Osteocyte (in vitro differentiated cells): Measurements from ENCODE around the gene HAGHL. TPM values are rescaled to one million over a fixed set of nuclear protein-coding genes. Genes with fewer than 3 reads are reported as not detected.
A peak's percentile ranks its signal among the peaks of the same experiment; 100 is the strongest.

ENCODE experiments used
- DNase-seq: peaks from one replicate; pipeline ENCODE4 v3.0.0; 2021; ENCODE audit warnings: mixed read lengths; ENCODE audit not compliant: unreplicated experiment; ENCODE audit errors: extremely low spot score
- H3K27ac Mint-ChIP-seq: one replicate; pipeline ENCODE4 v1.8.0; 2021; ENCODE audit warnings: mild to moderate bottlenecking, mixed read lengths; ENCODE audit not compliant: unreplicated experiment
- H3K27me3 Mint-ChIP-seq: one replicate; pipeline ENCODE4 v1.8.0; 2021; ENCODE audit warnings: mixed read lengths; ENCODE audit not compliant: unreplicated experiment
- H3K36me3 Mint-ChIP-seq: one replicate; pipeline ENCODE4 v1.8.0; 2021; ENCODE audit warnings: mixed read lengths; ENCODE audit not compliant: unreplicated experiment
- H3K4me1 Mint-ChIP-seq: one replicate; pipeline ENCODE4 v1.8.0; 2021; ENCODE audit warnings: mixed read lengths; ENCODE audit not compliant: unreplicated experiment
- H3K4me3 Mint-ChIP-seq: one replicate; pipeline ENCODE4 v1.8.0; 2021; ENCODE audit warnings: mild to moderate bottlenecking, moderate library complexity, mixed read lengths; ENCODE audit not compliant: unreplicated experiment
- H3K9me3 Mint-ChIP-seq: one replicate; pipeline ENCODE4 v1.8.0; 2021; ENCODE audit warnings: mixed read lengths; ENCODE audit not compliant: unreplicated experiment
- total RNA-seq: library from RNA; stranded (reverse); gene quantifications from 2 replicates; pipeline ENCODE4 v1.2.1, GENCODE V29; 2021
- TF ChIP-seq, protein P1 (sequence below): fragments of 200-600 bp; sonication (generic); IDR thresholded peaks from 2 replicates; pipeline ENCODE4 v1.5.0; 2021; ENCODE audit warnings: antibody characterized with exemption, mild to moderate bottlenecking, moderate library complexity

HAGHL gene
- total RNA-seq, 1 donor from 2014 or later, result 17.3 TPM

DNA sequence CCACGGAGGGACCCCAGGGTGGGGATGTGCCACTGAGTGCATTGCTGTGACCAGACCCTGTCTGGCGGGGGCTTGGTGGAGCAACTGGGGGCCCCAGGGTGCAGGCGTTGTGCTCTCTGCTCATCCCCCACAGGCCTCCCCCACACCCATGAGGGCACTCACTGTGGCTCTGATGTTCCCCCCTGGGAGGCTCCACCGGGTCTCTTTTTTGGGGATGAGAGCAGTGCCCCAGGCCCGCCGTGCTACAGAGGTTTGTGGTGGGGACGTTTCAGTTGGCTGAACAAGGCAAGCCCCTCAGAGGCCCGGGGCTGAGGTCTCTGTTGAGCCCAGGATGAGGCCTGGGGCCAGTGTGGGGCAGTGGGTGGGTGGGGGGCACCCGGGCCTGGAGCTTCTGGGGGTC, 3.2 kb upstream of the HAGHL start:
- no peak for DNase-seq
- Mint-ChIP-seq H3K27me3 (no peaks in the 10 kb centered on the region), H3K4me3 (no peak overlapping the region), H3K27ac (no peak overlapping the region), H3K36me3 (no peaks in the 10 kb centered on the region), H3K4me1 (peaks cover 16% of the 10 kb centered on the region), H3K9me3 (no peaks in the 10 kb centered on the region)
- TF ChIP-seq, protein P1, sequence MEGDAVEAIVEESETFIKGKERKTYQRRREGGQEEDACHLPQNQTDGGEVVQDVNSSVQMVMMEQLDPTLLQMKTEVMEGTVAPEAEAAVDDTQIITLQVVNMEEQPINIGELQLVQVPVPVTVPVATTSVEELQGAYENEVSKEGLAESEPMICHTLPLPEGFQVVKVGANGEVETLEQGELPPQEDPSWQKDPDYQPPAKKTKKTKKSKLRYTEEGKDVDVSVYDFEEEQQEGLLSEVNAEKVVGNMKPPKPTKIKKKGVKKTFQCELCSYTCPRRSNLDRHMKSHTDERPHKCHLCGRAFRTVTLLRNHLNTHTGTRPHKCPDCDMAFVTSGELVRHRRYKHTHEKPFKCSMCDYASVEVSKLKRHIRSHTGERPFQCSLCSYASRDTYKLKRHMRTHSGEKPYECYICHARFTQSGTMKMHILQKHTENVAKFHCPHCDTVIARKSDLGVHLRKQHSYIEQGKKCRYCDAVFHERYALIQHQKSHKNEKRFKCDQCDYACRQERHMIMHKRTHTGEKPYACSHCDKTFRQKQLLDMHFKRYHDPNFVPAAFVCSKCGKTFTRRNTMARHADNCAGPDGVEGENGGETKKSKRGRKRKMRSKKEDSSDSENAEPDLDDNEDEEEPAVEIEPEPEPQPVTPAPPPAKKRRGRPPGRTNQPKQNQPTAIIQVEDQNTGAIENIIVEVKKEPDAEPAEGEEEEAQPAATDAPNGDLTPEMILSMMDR, result no peak

DNA sequence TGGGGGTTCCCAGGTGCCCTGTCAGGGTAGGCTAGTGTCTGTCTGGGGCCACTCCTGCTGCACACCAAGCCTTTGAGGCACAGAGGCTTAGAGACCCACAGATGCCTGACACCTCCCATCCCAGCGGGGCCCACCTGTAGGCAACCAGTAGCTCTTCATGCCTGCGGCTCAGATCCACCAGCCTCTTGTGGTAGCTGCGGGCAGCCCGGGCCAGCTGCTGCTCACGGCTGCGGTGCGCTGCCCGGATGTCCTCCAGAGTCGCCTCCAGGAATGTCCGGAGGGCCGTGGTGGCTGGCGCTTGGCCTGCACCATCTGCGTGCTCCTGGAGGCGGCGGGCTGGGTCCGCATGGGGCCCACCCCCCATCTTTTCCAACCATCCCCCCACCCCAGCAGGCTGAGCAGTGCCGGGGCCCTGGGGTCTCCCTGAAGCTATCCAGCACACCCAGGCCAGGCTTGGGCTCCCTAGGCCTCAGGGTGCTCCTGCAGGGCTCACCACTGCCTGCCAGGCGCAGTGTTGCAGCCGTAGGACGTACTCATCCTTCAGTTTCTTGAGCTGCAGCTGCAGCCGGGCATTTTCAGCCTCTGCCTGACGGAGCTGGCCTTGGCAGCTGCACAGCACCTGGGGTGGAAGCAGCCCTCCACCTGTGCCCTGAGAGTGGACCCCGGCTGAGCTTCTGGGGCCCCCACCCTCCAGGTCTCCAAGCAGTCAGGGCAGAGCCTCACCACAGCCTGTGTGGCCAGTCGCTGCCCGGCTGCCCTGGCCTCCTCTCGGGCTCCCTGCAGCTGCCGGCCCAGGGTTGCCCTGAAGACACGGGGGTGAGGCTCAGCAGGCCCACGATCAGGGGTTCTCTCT, 2.5 kb upstream of the HAGHL start:
- Mint-ChIP-seq H3K4me1 (peaks cover 13% of the 10 kb centered on the region), H3K36me3 (no peaks in the 10 kb centered on the region), H3K9me3 (no peaks in the 10 kb centered on the region), H3K27ac (no peak overlapping the region), H3K4me3 (no peak overlapping the region), H3K27me3 (no peaks in the 10 kb centered on the region)
- no peak for DNase-seq
- TF ChIP-seq, protein P1, result no peak

DNA sequence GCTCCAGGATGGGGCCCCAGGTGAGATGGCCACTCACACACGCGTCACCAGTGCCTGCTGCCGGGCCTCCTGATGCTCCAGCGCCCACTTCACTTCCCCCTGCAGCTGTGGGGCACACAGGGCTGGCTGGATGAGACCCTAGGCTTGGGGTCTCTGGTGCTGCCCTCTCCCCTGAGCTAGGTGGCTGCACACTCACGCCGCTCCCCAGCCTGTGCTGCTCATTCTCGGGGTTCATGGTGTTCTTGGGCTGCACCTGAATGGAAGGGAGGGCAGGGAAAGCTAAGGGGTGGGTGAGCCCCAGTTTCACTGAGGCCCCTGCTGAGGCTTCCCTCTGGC, 1.9 kb upstream of the HAGHL start:
- Mint-ChIP-seq H3K36me3 (no peaks in the 10 kb centered on the region), H3K9me3 (no peaks in the 10 kb centered on the region), H3K27ac (no peak overlapping the region), H3K4me1 (peaks cover 10% of the 10 kb centered on the region), H3K4me3 (no peak overlapping the region), H3K27me3 (no peaks in the 10 kb centered on the region)
- no peak for DNase-seq
- TF ChIP-seq, protein P1, result no peak

DNA sequence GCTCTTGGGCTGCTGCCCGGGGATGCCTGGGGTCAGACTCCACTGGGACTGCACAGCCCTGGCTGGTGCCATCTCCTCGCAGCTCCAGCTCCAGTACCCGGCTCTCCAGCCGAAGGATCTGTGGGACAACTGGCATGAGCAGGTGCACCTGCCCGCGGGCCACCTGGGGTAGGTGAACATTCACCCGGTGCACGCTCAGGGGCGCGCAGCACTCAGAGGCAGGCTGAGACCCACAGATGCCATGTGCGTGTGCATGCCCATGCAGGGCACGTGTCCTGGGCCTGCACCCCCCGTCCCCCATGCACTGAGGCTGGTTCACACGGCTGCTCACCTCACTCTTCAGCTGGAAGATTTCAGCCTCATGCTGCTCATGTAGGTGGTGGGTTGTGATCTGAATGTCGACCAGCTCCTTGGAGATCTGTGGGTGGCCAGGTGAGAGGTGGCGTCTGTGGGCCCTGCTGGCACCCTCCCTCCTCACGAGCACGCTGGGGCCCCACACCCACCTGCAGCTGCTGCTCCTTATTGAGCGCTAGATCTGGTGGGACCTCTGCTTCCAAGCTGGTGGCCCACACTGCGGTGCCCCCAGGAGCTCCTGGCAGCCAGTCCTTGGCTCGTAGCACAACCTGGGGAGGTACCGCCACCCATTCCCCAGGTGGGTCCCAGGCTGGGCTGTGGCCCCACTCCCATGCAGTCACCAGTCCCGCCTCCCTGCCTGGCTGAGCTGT, 1.3 kb upstream of the HAGHL start:
- H3K9me3 Mint-ChIP-seq, result no peaks in the 10 kb centered on the region
- no peak overlapping the region for H3K4me3 Mint-ChIP-seq
- TF ChIP-seq, protein P1, result no peak
- no peak for DNase-seq
- H3K36me3 Mint-ChIP-seq, result no peaks in the 10 kb centered on the region
- H3K27ac Mint-ChIP-seq, result no peak overlapping the region
- H3K27me3 Mint-ChIP-seq, result no peaks in the 10 kb centered on the region
- H3K4me1 Mint-ChIP-seq, result peaks cover 4% of the 10 kb centered on the region

DNA sequence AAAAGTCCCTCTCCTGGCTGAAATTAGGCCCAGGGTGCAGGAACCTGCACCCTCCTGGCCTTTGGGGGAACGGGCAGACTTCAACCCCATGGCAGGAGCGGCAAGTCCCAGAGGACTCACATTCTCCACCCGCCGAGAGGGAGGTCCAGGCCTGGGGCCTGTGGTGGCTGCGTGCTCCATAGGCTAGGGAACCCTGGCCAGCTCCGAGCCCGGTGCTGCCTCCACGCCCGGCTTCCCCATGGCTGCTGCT, 793 bp upstream of the HAGHL start:
- H3K27me3 Mint-ChIP-seq, result no peaks in the 10 kb centered on the region
- peaks cover 3% of the 10 kb centered on the region for H3K4me1 Mint-ChIP-seq
- no peaks in the 10 kb centered on the region for H3K9me3 Mint-ChIP-seq
- peak overlapping the region; percentile 66 for H3K4me3 Mint-ChIP-seq
- TF ChIP-seq, protein P1, result no peak
- H3K27ac Mint-ChIP-seq, result no peak overlapping the region
- no peak for DNase-seq
- no peaks in the 10 kb centered on the region for H3K36me3 Mint-ChIP-seq
